ENCODE results near the gene RPLP1. TPM values are rescaled to one million over a fixed set of nuclear protein-coding genes. Genes with fewer than 3 reads are reported as not detected.

Gene RPLP1
- total and polyA plus RNA-seq, 4 donors, result 45.2 to 765 (median 319) TPM

GRCh38 chr15:69490356-69491037 is 37.9 kb downstream of the RPLP1 start:
- H3K4me1 ChIP-seq (ENCODE audit: control insufficient read depth in 4 of 4, insufficient read depth in 4 of 4, low read length in 3 of 4), result peaks cover 0 to 3% (median under 1%) of the 10 kb centered on the region in 4 donors
- H3K9ac ChIP-seq (ENCODE audit: low read depth in 1 of 2, low read length in 2 of 2), result no peak overlapping the region
- no peak overlapping the region for H3K4me3 ChIP-seq (ENCODE audit: low read depth in 1 of 3, low read length in 3 of 3)
- no peaks in the 10 kb centered on the region for H3K27me3 ChIP-seq (ENCODE audit: control insufficient read depth in 4 of 4, insufficient read depth in 4 of 4, low read length in 3 of 4)
- H3K9me3 ChIP-seq (ENCODE audit: control insufficient read depth in 4 of 4, low read length in 3 of 4), result no peaks in the 10 kb centered on the region
- TF ChIP-seq NR2F2 (IDR thresholded peaks at IDR 0.05) (no peak), GABPA (IDR thresholded peaks at IDR 0.05 in 1 of 2, conservative IDR thresholded peaks at IDR 0.05 in 1 of 2) (no peak), FOXA2 (IDR thresholded peaks at IDR 0.05) (no peak), HNF4A (conservative IDR thresholded peaks at IDR 0.05) (no peak), ATF3 (IDR thresholded peaks at IDR 0.05) (no peak), FOXA1 (IDR thresholded peaks at IDR 0.05) (no peak), ZBTB33 (IDR thresholded peaks at IDR 0.05) (no peak), CTCF (IDR thresholded peaks at IDR 0.05; ENCODE audit: low read depth, low read length, missing input control) (no peak), YY1 (IDR thresholded peaks at IDR 0.05) (no peak), RAD21 (IDR thresholded peaks at IDR 0.05) (no peak), EGR1 (IDR thresholded peaks at IDR 0.05; ENCODE audit: low read depth in 2 of 2) (no peak), SP1 (IDR thresholded peaks at IDR 0.05) (no peak), RXRA (IDR thresholded peaks at IDR 0.05) (no peak), HNF4G (IDR thresholded peaks at IDR 0.05) (no peak), TAF1 (conservative IDR thresholded peaks at IDR 0.05) (no peak), MAX (IDR thresholded peaks at IDR 0.05) (no peak), JUND (IDR thresholded peaks at IDR 0.05) (no peak), REST (IDR thresholded peaks at IDR 0.05) (no peak)
- H3K36me3 ChIP-seq (ENCODE audit: control insufficient read depth in 4 of 4, insufficient read depth in 3 of 4, low read depth in 1 of 4, low read length in 3 of 4), result no peaks in the 10 kb centered on the region
- H3K27ac ChIP-seq (ENCODE audit: low read depth in 1 of 2, low read length in 2 of 2), result no peak overlapping the region
- DNase-seq (ENCODE audit: low spot score), result no peak
- WGBS, result 82% methylated on average over 11 of the region's 11 CpGs
